ENCODE measurements around the gene ADAMTS17. TPM values are rescaled to one million over a fixed set of nuclear protein-coding genes. Genes with fewer than 3 reads are reported as not detected.

Gene ADAMTS17
- total and polyA plus RNA-seq, 7 donors = 4.4 to 93.0 (median 7.2) TPM

DNA sequence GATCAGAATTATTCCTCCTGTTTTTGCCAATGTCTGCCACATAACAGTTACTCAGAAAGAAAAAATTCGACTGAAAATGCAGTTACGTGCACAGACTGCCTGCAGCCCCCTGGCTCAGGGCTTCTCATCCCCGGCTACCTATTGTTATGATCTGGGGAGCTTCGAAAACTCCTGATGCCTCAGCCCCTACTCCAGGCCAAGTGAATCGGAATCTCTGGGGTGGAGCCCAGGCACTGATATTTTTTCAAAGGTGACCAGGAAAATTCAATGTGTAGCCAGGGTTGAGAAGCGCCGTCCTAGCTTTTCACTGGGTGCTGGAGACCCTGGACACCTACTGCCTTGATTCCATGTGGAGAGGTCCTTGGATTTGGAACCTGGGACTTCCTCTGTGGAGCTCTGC is 8.5 kb downstream of the ADAMTS17 start:
- intact Hi-C loops (cut with DNase I) = no loop called here
- ATAC-seq = no peak

DNA sequence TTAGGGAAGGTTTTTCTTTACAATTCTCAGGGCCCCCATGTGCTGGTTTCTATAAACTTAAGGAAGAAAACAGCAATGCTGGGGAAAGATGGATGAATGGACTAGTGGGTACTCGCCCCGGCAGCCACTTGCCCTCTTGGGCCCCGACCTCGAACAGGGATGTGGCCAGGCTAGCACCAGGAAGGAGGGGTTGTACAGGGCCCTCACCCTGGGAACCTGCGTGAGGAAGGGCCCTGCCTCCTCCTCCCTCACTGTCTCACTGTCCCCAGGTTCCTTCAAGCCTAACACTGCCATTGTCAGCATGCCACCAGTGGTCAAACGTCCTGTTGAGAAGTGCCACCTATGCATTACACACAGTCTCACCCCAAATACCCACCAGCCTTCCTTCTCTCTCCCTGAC is 9.1 kb downstream of the ADAMTS17 start:
- Histone ChIP-seq H3K36me3 (ENCODE audit: insufficient read depth in 1 of 2, low read depth in 1 of 2) (peaks cover 0 to 83% of the 10 kb centered on the region in 2 donors), H3K9me3 (no peaks in the 10 kb centered on the region), H3K27ac (no peak overlapping the region), H3K4me1 (no peaks in the 10 kb centered on the region), H3K27me3 (ENCODE audit: insufficient read depth in 3 of 3, low read length in 2 of 3) (no peaks in the 10 kb centered on the region), H3K4me3 (no peak overlapping the region)
- intact Hi-C loops (cut with DNase I) = no loop called here
- DNase-seq (no peak), ATAC-seq (no peak)
- 81 to 87% (median 82%) methylated on average over 6 of the region's 6 CpGs for WGBS, 3 donors
- TF ChIP-seq, protein P1, sequence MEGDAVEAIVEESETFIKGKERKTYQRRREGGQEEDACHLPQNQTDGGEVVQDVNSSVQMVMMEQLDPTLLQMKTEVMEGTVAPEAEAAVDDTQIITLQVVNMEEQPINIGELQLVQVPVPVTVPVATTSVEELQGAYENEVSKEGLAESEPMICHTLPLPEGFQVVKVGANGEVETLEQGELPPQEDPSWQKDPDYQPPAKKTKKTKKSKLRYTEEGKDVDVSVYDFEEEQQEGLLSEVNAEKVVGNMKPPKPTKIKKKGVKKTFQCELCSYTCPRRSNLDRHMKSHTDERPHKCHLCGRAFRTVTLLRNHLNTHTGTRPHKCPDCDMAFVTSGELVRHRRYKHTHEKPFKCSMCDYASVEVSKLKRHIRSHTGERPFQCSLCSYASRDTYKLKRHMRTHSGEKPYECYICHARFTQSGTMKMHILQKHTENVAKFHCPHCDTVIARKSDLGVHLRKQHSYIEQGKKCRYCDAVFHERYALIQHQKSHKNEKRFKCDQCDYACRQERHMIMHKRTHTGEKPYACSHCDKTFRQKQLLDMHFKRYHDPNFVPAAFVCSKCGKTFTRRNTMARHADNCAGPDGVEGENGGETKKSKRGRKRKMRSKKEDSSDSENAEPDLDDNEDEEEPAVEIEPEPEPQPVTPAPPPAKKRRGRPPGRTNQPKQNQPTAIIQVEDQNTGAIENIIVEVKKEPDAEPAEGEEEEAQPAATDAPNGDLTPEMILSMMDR (IDR thresholded peaks at IDR 0.05) = no peak

More for the DNA sequence above, 8.5 kb downstream of the ADAMTS17 start:
- Histone ChIP-seq H3K27me3 (ENCODE audit: insufficient read depth in 3 of 3, low read length in 2 of 3) (no peaks in the 10 kb centered on the region), H3K4me3 (no peak overlapping the region), H3K9me3 (no peaks in the 10 kb centered on the region), H3K27ac (no peak overlapping the region), H3K4me1 (no peaks in the 10 kb centered on the region), H3K36me3 (ENCODE audit: insufficient read depth in 1 of 2, low read depth in 1 of 2) (peaks cover 0 to 83% of the 10 kb centered on the region in 2 donors)
- TF ChIP-seq, protein P1 (IDR thresholded peaks at IDR 0.05) = no peak
- 87 to 93% (median 88%) methylated on average over 7 of the region's 7 CpGs for WGBS, 3 donors
- DNase-seq = no peak

DNA sequence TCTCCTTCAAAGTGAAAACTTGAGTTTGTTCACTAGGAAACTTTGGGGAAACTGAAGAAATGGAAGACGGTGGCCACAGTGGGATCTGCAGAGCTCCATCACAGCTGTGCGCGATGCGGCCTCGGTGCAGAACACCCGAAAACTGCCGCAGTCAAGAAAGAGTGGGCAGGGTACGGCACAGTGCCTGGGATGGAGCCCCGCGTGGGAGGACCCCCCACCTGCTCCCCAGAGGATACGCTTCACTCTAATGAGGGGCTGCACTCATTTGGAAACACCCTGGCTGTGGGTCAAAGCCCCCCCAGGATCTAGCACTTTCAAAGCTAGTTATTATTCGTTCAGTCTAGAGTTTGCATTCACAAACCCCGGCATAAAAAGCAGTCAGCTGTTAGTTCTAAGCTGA is 9.5 kb downstream of the ADAMTS17 start:
- TF ChIP-seq, protein P1 (IDR thresholded peaks at IDR 0.05) = no peak
- no peak overlapping the region for H3K27ac ChIP-seq
- WGBS, 3 donors = 84 to 88% (median 87%) methylated on average over 13 of the region's 13 CpGs
- no peaks in the 10 kb centered on the region for H3K4me1 ChIP-seq
- DNase-seq (no peak), ATAC-seq (no peak)
- intact Hi-C loops (cut with DNase I) = no loop called here
- H3K4me3 ChIP-seq = no peak overlapping the region
- H3K36me3 ChIP-seq (ENCODE audit: insufficient read depth in 1 of 2, low read depth in 1 of 2) = peaks cover 0 to 83% of the 10 kb centered on the region in 2 donors
- no peaks in the 10 kb centered on the region for H3K27me3 ChIP-seq (ENCODE audit: insufficient read depth in 3 of 3, low read length in 2 of 3)
- H3K9me3 ChIP-seq = no peaks in the 10 kb centered on the region

DNA sequence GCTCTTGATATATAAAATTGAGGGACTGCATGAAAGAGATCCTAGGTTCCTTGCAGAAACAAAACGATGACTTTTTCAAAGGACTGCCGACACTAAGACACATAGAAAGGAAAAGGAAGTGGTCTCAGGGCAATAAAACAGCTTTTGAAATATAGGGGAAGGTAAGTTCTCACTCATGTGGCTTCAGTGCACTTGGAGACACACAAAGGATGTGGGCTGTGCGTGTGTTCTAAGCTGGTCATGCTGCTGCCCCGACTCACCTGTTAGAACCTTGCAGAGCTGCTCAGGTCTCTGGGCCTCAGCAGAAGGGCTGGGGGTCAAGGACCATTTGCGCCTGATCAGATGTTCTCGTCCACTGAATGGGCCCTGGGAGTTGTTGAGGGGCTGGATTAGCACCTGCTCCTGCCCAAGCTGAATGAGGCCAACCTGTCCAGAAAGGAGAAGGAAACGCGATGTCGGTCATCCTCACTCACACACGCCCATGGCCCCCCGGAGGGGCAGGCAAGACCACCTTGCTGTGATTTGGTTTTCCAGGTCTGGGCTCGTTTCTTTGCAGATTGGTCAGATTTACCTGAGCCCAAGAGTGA is 11.1 kb downstream of the ADAMTS17 start:
- 86 to 87% (median 87%) methylated on average over 12 of the region's 12 CpGs for WGBS, 3 donors
- intact Hi-C loops (cut with DNase I) = no loop called here

More for the DNA sequence above, 11.1 kb downstream of the ADAMTS17 start:
- TF ChIP-seq, protein P1 (IDR thresholded peaks at IDR 0.05) = no peak
- ATAC-seq (no peak), DNase-seq (no peak)
- H3K27ac ChIP-seq = no peak overlapping the region
- H3K4me1 ChIP-seq = no peaks in the 10 kb centered on the region
- no peak overlapping the region for H3K4me3 ChIP-seq
- H3K27me3 ChIP-seq (ENCODE audit: insufficient read depth in 3 of 3, low read length in 2 of 3) = no peaks in the 10 kb centered on the region
- peaks cover 0 to 89% of the 10 kb centered on the region in 2 donors for H3K36me3 ChIP-seq (ENCODE audit: insufficient read depth in 1 of 2, low read depth in 1 of 2)
- no peaks in the 10 kb centered on the region for H3K9me3 ChIP-seq

Data from psoas muscle (tissue), 8 donors.